GM18505 (cell line): Measurements from ENCODE around the gene ANXA6.

Experiments
- ATAC-seq: cut with Tn5 transposase; IDR thresholded peaks from one replicate; pipeline ENCODE4 v1.9.1; 2021; ENCODE audit not compliant: unreplicated experiment
- POLR2A ChIP-seq: IDR thresholded peaks from 4 replicates; pipeline ENCODE4 v1.6.1; 2011; ENCODE audit warnings: borderline replicate concordance; ENCODE audit not compliant: insufficient read depth, insufficient read length; ENCODE audit errors: extremely low read depth

The ANXA6 gene

DNA sequence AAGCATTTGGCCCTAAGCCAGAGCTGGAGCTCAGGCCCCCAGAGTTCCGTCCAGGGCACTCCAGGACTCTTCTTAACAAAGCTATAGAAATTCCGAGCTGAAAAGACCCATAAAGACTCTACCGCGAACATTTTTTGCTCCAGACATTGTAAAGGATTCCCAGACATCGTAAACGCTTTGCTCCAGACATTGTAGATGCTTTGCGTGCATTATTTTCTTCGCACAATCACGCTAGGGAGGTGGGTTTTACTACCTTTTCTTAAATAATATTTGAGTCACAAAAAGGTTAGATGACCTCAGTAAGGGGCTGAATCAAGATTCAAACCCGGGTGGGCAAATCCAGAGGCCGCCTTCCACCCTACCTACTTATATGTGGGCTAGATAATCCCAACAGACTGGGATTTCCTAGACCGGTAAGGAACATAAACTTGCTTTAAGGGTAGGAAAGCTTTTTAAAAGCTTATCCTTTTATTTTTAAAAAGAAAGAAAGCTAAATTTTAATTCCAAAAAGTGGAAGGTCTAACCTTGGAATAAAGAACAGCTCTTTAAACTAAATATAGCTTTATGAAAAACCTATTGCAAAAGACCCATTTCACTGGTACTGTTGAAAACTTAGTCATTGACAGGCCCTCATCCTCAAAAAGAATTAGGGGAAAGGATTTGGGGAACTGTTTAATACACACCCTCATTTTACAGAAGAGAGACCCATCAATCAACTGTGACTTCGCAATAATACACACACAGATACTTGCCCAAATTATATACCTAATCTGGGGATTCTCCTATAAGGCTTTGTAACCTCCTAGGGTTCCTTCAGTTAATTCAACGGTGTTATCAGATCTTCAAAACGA, 75.9 kb downstream of the ANXA6 start:
- ATAC-seq = no peak
- no peak for TF ChIP-seq POLR2A

DNA sequence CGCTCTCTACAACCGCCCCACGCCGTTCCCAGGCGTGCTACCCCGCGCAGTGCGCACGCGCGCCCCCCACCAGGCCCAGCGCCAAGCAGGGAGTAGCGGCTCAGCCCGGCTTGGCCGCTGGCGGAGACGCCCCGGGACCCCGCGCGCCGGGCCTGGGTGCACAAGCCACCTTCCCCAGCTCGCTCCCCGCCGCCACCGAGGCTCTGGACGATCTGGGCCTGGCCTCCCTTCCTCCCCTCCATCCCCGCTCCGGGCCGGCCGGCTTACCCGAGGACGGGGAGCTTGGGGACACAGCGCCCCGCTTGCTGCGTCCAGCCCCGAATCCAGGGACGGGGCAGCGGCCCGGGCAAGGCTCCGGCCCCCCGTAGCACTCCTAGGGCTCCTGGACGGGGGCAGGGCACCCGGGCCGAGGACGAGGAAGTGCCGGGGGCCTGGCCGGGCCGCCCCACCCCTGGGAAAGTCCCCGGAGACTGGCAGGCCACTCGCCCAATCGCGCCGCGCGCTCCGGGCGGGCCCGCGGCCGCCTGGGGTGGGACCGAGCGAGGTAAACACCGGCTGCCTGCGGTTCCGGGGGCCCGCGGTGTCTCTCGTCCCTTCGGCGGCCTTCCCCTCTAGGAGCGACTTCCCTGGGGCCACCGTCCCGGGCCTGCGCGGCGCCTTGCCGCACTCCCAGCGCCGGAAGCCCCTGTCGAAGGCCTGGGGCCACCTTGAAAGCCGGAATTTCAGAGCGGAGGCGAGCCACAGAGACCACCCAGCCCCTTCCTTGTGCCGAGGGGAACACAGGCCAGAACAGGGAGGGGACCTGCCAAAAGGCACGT, 76.8 kb downstream of the ANXA6 start, which contains the start of gene TNIP1:
Gene TNIP1, minus strand, starts transcription at position 422 of the 818 bp plus-strand sequence. CDS start 15,939 bp downstream, outside the sequence.
- TF ChIP-seq POLR2A = peak; percentile 71
- peak; percentile 75 for ATAC-seq

DNA sequence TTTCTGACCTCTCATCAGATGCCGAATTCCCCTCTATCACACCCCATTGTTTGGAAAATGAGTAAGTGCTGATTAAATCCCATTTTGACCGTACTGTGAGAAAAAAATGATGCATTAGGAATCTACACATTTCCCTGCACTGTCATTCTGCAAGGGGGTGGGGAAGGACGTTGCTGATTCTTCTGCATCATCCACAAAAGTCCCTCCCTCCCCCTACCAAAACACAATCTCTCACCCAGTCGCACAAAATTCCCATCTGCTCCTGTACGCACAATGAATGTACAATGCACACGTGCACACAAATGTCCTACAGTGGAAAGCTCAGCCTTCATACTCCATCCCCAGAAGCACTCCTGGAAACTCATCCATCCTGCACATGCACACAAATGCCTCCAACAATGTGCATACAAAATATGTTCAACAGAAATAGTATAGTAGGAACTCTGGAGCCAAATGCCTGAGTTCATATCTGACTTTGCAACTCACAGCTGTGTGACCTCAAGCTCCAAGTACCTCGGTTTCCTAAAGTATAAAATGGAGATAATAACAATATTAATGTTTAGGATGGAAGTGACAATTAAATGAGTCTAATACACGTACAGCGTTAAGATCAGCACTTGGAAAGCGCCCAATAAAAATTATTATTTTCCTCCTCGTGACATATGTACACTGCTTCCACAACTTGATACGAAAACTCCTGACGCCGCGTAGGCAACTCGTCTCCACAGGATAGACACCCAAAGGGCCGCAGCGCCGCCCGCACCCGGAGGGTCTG, 77.6 kb downstream of the ANXA6 start:
- TF ChIP-seq POLR2A = no peak
- no peak for ATAC-seq

DNA sequence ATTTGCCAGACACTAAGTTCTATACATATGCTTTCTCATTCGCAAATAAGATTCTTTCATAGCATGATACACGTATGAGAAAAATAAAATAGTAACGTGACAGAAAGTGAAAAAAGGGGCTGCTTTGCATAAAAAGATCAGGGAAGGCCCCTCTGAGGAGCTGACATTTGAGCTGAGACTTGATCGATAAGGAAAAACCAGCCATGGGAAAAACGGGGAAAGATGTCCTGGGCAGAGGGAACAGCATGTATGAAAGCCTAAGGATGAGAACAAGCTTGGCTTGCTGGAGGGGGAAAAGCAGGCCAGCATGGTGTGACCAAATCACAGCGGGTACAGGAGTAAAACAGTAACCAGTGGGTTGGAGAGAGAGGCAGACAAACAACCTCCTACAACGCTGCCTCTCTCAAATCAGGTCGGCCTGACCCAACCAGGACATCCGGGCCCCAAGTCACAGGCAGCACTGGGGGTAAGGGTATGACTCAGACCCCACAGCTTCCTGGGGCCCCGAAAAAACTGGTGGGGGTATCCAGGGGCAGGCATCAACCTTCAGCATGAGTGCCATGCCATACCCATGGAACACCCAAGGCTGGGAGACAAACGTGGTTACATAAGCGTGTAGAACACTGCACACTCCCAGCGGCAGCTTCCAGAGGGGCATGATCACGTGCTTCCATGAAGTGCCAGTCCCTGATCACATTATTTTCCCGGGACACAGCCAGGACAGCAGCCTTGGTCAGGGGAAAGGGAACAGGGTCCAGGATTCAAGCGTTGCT, 78.9 kb downstream of the ANXA6 start:
- TF ChIP-seq POLR2A = peak; percentile 56
- ATAC-seq = peak; percentile 37

DNA sequence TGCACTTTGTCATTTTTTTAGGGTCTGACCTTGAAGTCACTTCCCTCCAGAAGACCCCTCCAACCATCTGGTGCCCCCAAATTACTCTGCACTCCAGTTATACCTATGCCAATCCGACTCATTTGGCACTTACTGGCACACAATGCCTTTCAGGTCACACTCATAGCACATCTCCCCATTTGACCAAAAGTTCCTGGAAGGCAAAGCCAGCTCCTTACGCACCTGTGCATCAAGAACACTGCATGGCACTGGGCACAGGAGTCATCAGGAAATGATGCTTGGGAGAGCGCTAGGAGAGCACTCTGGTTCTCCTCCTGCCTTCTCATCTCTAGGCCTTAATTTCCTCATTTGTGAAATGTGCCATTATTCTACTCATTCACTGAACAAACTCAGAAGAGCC, 79.6 kb downstream of the ANXA6 start:
- no peak for TF ChIP-seq POLR2A
- no peak for ATAC-seq

DNA sequence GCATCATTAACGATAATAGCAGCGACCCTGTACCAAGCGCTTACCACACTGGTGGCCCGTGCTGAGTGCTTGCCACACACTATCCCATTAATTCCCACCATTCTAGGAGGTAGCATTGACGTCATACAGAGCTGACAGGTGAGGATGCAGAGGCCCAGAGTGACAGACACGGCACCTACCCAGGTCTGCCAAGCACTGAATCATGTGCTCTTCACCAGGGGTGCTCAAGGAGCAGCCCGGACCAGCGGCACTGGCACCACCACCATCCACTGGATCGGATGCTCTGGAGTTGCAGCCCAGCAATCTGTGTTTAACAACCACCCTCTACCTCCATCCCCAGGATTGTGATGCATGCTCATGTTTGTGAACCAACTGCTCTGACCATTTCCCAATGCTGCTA, 80.2 kb downstream of the ANXA6 start:
- no peak for ATAC-seq
- no peak for TF ChIP-seq POLR2A

DNA sequence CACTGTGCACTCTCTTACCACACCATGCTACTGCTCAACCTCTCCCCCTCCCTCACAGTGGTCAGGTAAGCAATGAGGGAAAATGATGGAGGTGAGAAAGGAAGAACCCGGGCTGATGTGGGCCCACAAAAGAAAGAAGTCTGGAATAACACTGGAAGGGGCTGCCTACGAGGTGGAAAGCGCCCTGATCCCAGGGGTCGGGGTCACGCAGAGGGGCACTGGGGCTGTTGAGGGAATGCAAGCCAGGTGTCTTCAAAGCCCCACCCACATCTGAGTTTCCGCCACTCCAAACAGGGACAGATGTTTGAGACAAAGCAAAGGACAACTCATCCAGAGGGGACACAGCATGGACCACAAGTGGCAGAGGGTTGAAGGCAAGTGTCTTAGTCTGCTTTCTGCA, 81.0 kb downstream of the ANXA6 start:
- ATAC-seq = no peak
- TF ChIP-seq POLR2A = peak; percentile 21

DNA sequence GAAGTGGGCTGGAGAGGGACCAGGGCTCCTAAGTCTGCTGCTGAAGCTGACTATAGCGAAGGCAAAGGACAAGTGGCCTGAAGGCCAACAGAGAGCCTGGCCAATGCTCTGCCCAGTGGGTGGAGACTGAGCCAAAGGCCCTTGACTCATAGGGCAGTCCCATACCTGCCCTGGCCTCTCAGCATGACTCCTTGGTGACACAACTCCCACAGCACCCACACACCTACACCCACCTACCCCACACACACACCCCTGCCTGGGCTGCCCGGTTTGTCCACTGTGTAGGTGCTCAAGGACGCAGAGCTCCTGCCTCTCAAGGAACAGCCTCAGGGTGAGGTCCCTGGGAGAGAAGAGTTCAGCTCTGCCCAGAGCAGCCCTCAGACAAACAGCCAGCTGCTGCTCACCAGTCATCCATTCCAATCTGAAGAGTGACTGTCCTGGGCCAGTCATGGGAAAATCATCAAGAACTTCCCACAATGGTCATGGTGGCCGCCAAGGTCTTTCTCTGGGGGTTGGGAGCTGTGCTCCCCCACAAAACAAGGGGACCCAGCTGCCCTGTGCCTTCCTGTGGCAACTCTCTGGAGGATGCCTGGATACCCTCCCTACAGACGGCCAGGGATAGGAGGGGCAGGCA, 81.8 kb downstream of the ANXA6 start:
- ATAC-seq = no peak
- TF ChIP-seq POLR2A = no peak

DNA sequence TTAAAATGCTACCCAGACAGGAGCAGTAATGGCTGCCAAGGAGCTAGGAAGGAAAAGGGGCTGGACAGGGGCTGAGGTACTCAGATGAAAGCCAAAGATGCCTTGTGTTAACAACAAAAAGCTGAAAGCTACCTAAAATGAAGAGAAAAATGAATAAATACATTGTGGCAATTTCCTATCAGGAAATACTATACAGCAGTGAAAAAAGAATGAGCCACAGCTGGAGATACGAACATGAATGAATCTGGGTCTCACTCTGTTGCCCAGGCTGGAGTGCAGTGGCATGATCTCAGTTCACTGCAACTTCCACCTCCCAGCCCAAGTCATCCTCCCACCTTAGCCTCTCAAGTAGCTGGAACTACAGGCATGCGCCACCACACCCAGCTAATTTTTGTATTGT, 83.0 kb downstream of the ANXA6 start:
- ATAC-seq = no peak
- TF ChIP-seq POLR2A = no peak

DNA sequence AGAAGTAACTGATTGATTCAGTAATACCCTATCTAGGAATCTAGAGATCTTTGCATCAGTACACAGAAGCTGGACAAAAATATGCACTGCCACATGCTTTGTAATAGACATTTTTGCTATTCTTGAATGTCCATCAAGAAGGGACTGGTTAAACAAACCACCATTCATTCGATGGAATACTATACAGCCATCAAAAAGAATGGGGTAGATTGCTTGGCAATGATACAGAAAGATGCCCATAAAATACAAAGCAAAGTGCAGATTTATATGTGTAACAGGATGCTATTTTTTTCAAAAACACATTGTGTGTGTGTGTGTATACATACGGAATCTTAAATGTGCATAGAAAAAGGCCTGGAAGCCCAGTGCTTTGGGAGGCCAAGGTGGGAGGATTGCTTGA, 84.3 kb downstream of the ANXA6 start:
- ATAC-seq = no peak
- no peak for TF ChIP-seq POLR2A

DNA sequence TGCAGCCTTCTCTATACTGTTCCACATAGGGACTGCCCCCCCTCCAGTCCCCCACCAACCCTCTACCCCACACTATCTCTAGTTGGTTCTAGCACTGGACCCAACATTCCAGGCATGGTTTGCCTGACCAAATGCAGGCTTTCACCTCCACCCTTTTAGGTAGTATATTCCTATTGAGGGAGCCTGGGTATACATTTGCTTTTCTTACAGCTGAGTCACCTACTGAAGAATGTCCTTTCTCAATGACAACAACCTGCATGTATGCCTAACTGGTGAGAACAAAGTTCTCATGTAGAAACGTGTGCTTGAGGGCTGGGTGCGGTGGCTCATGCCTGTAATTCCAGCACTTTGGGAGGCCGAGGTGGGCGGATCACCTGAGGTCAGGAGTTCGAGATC, 85.0 kb downstream of the ANXA6 start:
- no peak for TF ChIP-seq POLR2A
- ATAC-seq = no peak
